H1 (cell line): Measurements from ENCODE around the gene FRMD4A. TPM values are rescaled to one million over a fixed set of nuclear protein-coding genes. Genes with fewer than 3 reads are reported as not detected.

Experiments
- BCL11A ChIP-seq, 2 experiments: IDR thresholded peaks; one replicate each; pipeline ENCODE4 v1.6.1; 2011; ENCODE audit warnings: low read depth in 2 of 2, low read length in 2 of 2, mild to moderate bottlenecking in 2 of 2
- CEBPB ChIP-seq: IDR thresholded peaks from 2 replicates; pipeline ENCODE4 v1.6.1; 2012; ENCODE audit warnings: low read depth, low read length
- CHD2 ChIP-seq: IDR thresholded peaks from 2 replicates; pipeline ENCODE4 v1.6.1; 2012; ENCODE audit warnings: low read length, improper control_type of control experiment
- CTCF ChIP-seq, 3 experiments: IDR thresholded peaks; 1 replicate in 2 of 3; 2 replicates in 1 of 3; pipeline versions ENCODE4 v1.5.1 to v1.6.1; 2011; ENCODE audit warnings: low read length in 3 of 3, mild to moderate bottlenecking in 3 of 3, inconsistent platforms in 2 of 3, low read depth in 1 of 3, moderate library complexity in 1 of 3; ENCODE audit not compliant: insufficient read depth in 1 of 3; ENCODE audit errors: control extremely low read depth in 1 of 3
- GTF2F1 ChIP-seq: IDR thresholded peaks from 2 replicates; pipeline ENCODE4 v1.6.1; 2012; ENCODE audit warnings: low read depth, low read length, improper control_type of control experiment, borderline replicate concordance
- MAX ChIP-seq: IDR thresholded peaks from 2 replicates; pipeline ENCODE4 v1.6.1; 2012; ENCODE audit warnings: inconsistent platforms
- USF2 ChIP-seq: IDR thresholded peaks from 2 replicates; pipeline ENCODE4 v1.6.1; 2011; ENCODE audit warnings: low read length, improper control_type of control experiment
- polyA plus RNA-seq, 7 experiments: library from polyadenylated mRNA; depleted of rRNA in 3 of 7; stranded (reverse) in 5 of 7; unstranded in 2 of 7; fragments of >200 nt in 5 of 7; fragments of 200-250 nt in 2 of 7; gene quantifications; 1 replicate in 5 of 7; 2 replicates in 1 of 7; 4 replicates in 1 of 7; pipeline versions ENCODE4 v1.2.1 to v1.2.3, GENCODE V29; 2011 to 2013; ENCODE audit warnings: missing spikeins in 2 of 7, mixed read lengths in 2 of 7
- total RNA-seq: library from RNA; stranded (reverse); fragmentation: NEBNext Ultra II Directional; extraction: Animal tissue kit (Norgen Biotek cat#: 25700); gene quantifications from 2 replicates; pipeline ENCODE4 v1.2.1, GENCODE V29; 2021

The FRMD4A gene
- total and polyA plus RNA-seq, 2 of the 8 experiments (the other 6 are each of a cell fraction or from before 2014, with no cell fraction given) = 38.6 to 39.6 TPM

- TF ChIP-seq USF2 (no peak), GTF2F1 (no peak), CHD2 (no peak), CEBPB (no peak), CTCF (IDR thresholded peaks at IDR 0.05; ENCODE audit: control extremely low read depth in 1 of 3, insufficient read depth in 1 of 3, low read depth in 1 of 3, low read length in 3 of 3) (no peak), BCL11A (IDR thresholded peaks at IDR 0.05; ENCODE audit: low read depth in 2 of 2, low read length in 2 of 2) (no peak), MAX (no peak)
- TF ChIP-seq, all 59 proteins: peak for 0
Observed at GRCh38 chr10:13773043-13773442, 557.7 kb downstream of the FRMD4A start (continued).
